Right lobe of liver (tissue), 6 donors: ENCODE results near the gene LCE1A. TPM values are rescaled to one million over a fixed set of nuclear protein-coding genes. Genes with fewer than 3 reads are reported as not detected.

Source experiments
- ATAC-seq, 4 donors: fragments of 200-7000 bp; cut with Tn5 transposase; one replicate each; pipeline ENCODE4 v1.9.1; 2020; ENCODE audit warnings: mild to moderate bottlenecking in 4 of 4, moderate library complexity in 4 of 4
- DNase-seq, 3 donors: peaks; one replicate each; pipeline ENCODE4 v3.0.0-alpha.2; 2020
- H3K27ac ChIP-seq, 3 donors: fragments of 200-600 bp; one replicate each; pipeline ENCODE4 v1.8.0; 2022
- H3K27me3 ChIP-seq, 2 donors: fragments of 200-600 bp; one replicate each; pipeline ENCODE4 v1.8.0; 2022
- H3K36me3 ChIP-seq, 4 donors: fragments of 200-600 bp; sonication (generic) in 1 of 4; one replicate each; pipeline versions ENCODE4 v1.5.1 to v1.8.0; 2017 to 2022; ENCODE audit warnings: control low read depth in 1 of 4
- H3K4me1 ChIP-seq, 4 donors: fragments of 200-600 bp; sonication (generic) in 1 of 4; one replicate each; pipeline versions ENCODE4 v1.5.1 to v1.8.0; 2017 to 2022; ENCODE audit warnings: control low read depth in 1 of 4
- H3K4me3 ChIP-seq, 3 donors: fragments of 200-600 bp; one replicate each; pipeline ENCODE4 v1.8.0; 2022
- H3K9me3 ChIP-seq, 4 donors: fragments of 200-600 bp; sonication (generic) in 1 of 4; one replicate each; pipeline versions ENCODE4 v1.5.1 to v1.8.0; 2017 to 2022; ENCODE audit warnings: control low read depth in 1 of 4
- POLR2A ChIP-seq: fragments of 450-650 bp; IDR thresholded peaks from one replicate; pipeline ENCODE4 v1.6.1; 2017; ENCODE audit warnings: antibody characterized with exemption, mild to moderate bottlenecking
- WGBS: methylation state at CpG from one replicate; pipeline ENCODE4 v1.1.6; 2018; ENCODE audit warnings: low coverage, low lambda C conversion rate; ENCODE audit not compliant: insufficient coverage; ENCODE audit errors: missing lambda C conversion rate; 5-methylcytosine and 5-hydroxymethylcytosine counted together
- intact Hi-C, 2 donors: fragments of 100-400 bp; cut with DNase I; formaldehyde crosslinking; loops; one replicate each; pipeline versions ENCODE4 v1.11.2 to v1.14.1; 2022
- total RNA-seq, 6 experiments: library from RNA; depleted of rRNA in 2 of 6; stranded (reverse); fragments of >200 nt in 2 of 6; fragmentation: NEBNext Ultra II Directional in 3 of 6; extraction: Animal tissue kit (Norgen Biotek cat#: 25700) in 3 of 6; gene quantifications; one replicate each; pipeline versions ENCODE4 v1.1.0 to v1.2.4, GENCODE V29; 2016 to 2023
- TF ChIP-seq, protein P1 (sequence below), 4 donors: fragments of 200-600 bp in 3 of 4; fragments of 450-650 bp in 1 of 4; IDR thresholded peaks; one replicate each; pipeline versions ENCODE4 v1.5.1 to v1.8.0; 2016 to 2022; ENCODE audit warnings: antibody characterized with exemption in 4 of 4, mild to moderate bottlenecking in 2 of 4
- donor health status: DM: no; HTN: yes; CAD: no.
- donor health status: DM: no; HTN: no; CAD: no.
- donor health status: DM: no; HTN: no; CAD: no.
- donor health status: DM: no; HTN: yes; CAD: no.
- donor health status: DM: no; HTN: yes; CAD: no.

LCE1A gene
- total RNA-seq, 6 experiments from 2014 or later, result not detected

DNA sequence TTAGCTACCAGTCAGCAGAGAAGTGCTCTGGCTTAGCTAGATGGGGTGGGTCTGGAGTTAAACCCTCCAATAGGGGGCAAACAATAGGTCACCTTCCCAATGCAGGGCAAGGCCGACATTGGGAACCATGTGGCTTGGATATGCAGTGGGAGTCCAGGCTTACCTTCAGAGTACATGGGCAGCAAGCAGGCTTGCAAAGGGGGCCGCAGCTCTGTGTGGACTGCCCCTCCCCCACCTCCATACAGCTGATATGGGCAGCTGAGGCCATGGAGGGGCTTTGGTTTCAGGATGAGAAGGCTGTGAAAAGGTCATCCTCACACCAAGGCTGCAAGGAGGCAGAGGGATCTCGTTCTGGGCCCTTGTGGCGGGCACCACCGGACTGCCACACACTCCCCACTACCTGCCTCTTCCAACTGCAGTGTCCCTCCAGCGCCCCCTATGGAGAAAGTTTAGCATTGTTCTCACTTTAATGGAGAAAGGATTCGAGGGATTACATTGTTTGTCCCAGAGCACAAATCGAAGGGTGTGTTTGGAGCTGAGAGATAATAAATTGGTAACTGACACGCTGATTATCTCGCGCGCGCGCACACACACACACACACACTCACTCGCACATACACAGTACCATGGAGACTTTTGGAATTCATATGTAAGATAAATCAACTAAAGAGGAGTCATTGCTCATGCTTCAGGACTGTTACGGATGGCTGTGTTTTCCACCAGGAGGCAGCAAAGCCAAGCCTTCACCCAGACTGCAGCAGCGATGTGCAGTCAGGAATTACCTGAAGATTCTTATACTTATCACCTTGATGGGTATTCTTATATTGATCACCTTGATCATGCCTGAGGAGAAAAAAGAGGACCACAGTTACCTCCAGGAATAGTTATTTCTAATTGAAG, 43.8 kb downstream of the LCE1A start:
- H3K27me3 ChIP-seq, result no peaks in the 10 kb centered on the region
- intact Hi-C loops, result no loop called here
- TF ChIP-seq, protein P1, sequence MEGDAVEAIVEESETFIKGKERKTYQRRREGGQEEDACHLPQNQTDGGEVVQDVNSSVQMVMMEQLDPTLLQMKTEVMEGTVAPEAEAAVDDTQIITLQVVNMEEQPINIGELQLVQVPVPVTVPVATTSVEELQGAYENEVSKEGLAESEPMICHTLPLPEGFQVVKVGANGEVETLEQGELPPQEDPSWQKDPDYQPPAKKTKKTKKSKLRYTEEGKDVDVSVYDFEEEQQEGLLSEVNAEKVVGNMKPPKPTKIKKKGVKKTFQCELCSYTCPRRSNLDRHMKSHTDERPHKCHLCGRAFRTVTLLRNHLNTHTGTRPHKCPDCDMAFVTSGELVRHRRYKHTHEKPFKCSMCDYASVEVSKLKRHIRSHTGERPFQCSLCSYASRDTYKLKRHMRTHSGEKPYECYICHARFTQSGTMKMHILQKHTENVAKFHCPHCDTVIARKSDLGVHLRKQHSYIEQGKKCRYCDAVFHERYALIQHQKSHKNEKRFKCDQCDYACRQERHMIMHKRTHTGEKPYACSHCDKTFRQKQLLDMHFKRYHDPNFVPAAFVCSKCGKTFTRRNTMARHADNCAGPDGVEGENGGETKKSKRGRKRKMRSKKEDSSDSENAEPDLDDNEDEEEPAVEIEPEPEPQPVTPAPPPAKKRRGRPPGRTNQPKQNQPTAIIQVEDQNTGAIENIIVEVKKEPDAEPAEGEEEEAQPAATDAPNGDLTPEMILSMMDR (IDR thresholded peaks at IDR 0.05), result peak; percentile 41 to 57 (median 50)
- no peak for TF ChIP-seq POLR2A
- ATAC-seq (peak; percentile 82 to 88 (median 84)), DNase-seq (peak in 1 of 3 donors; percentile 52)
- no peak overlapping the region for H3K27ac ChIP-seq
- H3K4me1 ChIP-seq, result no peaks in the 10 kb centered on the region
- H3K36me3 ChIP-seq, result no peaks in the 10 kb centered on the region
- WGBS, result 36% methylated on average over 13 of the region's 17 CpGs
- no peaks in the 10 kb centered on the region for H3K9me3 ChIP-seq
- H3K4me3 ChIP-seq, result no peak overlapping the region

DNA sequence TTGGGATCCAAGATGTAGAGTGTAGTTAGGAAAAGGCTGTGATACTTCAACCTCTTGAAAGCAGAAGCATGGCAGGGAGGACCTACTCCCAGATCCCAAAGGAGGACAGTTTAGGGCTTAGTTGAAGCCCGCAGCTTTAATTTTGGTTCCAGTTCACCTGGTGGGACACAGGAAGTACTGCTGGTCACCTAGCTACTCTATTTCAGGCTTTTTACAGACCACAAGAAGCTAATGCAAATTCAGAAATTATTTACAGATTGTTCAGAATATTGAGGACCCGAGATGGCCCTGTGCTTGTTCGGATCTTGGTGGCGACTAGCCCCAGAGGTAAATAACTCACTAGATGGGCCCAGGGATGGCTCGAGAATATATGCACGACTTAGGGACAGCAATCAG, 44.5 kb downstream of the LCE1A start:
- ATAC-seq, result no peak
- Histone ChIP-seq H3K27me3 (no peaks in the 10 kb centered on the region), H3K27ac (no peak overlapping the region), H3K4me3 (no peak overlapping the region), H3K36me3 (no peaks in the 10 kb centered on the region), H3K9me3 (no peaks in the 10 kb centered on the region), H3K4me1 (peaks cover 0 to 4% (median 2%) of the 10 kb centered on the region in 4 donors)
- 75% methylated on average over 3 of the region's 6 CpGs for WGBS
- intact Hi-C loops, result no loop called here
- no peak for DNase-seq
- no peak for TF ChIP-seq POLR2A
- TF ChIP-seq, protein P1 (IDR thresholded peaks at IDR 0.05), result peak in 1 of 4 donors; percentile 0

DNA sequence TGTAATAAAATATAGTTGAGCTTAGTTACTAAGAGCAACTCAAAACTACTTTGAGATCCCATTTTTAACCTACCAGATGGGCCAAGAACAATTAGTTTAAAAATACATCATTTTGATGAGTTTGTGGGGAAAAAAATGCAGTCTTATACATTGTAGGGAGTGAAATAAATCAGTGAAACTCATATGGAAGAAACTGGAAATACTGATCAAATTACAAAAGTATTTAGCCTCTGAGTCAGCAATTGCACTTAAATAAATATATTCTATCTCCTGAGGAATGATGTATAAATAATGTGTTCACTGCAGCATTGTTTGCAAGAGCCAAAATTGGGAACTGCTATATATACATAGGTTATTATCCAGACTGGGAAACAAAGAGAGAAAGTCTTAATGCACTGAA, 46.2 kb downstream of the LCE1A start:
- Histone ChIP-seq H3K27me3 (no peaks in the 10 kb centered on the region), H3K9me3 (no peaks in the 10 kb centered on the region), H3K4me1 (peaks cover 0 to 12% (median 5%) of the 10 kb centered on the region in 4 donors), H3K4me3 (no peak overlapping the region), H3K27ac (no peak overlapping the region), H3K36me3 (no peaks in the 10 kb centered on the region)
- no peak for TF ChIP-seq POLR2A
- TF ChIP-seq, protein P1 (IDR thresholded peaks at IDR 0.05), result no peak
- intact Hi-C loops, result no loop called here
- DNase-seq (no peak), ATAC-seq (no peak)

DNA sequence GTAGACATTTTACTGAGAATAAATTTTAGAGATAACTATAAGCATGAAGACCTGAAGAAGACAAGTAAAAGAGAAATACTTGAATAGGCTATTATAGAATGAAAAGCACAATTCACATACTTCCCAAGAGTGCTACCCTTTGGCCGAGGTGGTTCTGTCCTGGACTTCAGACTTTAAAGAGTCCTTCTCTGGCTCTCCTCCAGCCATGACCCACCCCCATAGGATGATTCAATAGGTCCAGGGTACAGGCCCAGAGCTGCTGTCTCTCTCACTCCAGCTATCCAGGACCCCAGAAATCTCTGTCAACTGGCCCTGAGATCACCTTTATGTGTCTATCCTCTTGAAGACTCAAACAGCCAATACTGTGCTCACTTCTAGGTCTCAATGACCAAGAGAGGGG, 49.6 kb downstream of the LCE1A start:
- Histone ChIP-seq H3K4me1 (peaks cover 0 to 34% (median 14%) of the 10 kb centered on the region in 4 donors), H3K9me3 (no peaks in the 10 kb centered on the region), H3K36me3 (no peaks in the 10 kb centered on the region), H3K27me3 (no peaks in the 10 kb centered on the region), H3K4me3 (no peak overlapping the region), H3K27ac (no peak overlapping the region)
- 25% methylated on average over 1 of the region's 1 CpG for WGBS
- ATAC-seq, result peak; percentile 46 to 76 (median 59)
- intact Hi-C loops, result no loop called here
- DNase-seq, result peak in 1 of 3 donors; percentile 54
- TF ChIP-seq, protein P1 (IDR thresholded peaks at IDR 0.05), result no peak
- no peak for TF ChIP-seq POLR2A

Other genes starting within 250 kb of the LCE1A start
- gene LCE3D, start 247.0 kb upstream of the LCE1A start, total RNA-seq, result not detected
- gene LCE3C, start 227.2 kb upstream of the LCE1A start, total RNA-seq, result not detected
- not detected for gene LCE3B, start 213.7 kb upstream of the LCE1A start, total RNA-seq
- not detected for gene LCE3A, start 204.4 kb upstream of the LCE1A start, total RNA-seq
- not detected for gene LCE2D, start 164.1 kb upstream of the LCE1A start, total RNA-seq
- gene LCE2C, start 152.2 kb upstream of the LCE1A start, total RNA-seq, result not detected
- gene LCE2B, start 141.3 kb upstream of the LCE1A start, total RNA-seq, result not detected
- gene LCE2A, start 129.1 kb upstream of the LCE1A start, total RNA-seq, result not detected
- not detected for gene LCE4A, start 119.3 kb upstream of the LCE1A start, total RNA-seq
- gene KPRP, start 69.4 kb upstream of the LCE1A start, total RNA-seq, result not detected
- gene LCE1F, start 52.3 kb upstream of the LCE1A start, total RNA-seq, result not detected
- gene LCE1E, start 41.2 kb upstream of the LCE1A start, total RNA-seq, result not detected
- not detected for gene LCE1D, start 30.8 kb upstream of the LCE1A start, total RNA-seq
- gene LCE1C, start 20.8 kb upstream of the LCE1A start, total RNA-seq, result not detected
- not detected for gene LCE1B, start 15.5 kb upstream of the LCE1A start, total RNA-seq
- not detected for gene LCE6A, start 15.4 kb downstream of the LCE1A start, total RNA-seq
- gene LCE7A, start 32.5 kb downstream of the LCE1A start, total RNA-seq, result not detected
- gene SMCP, start 50.8 kb downstream of the LCE1A start, total RNA-seq, result not detected
- not detected for gene IVL, start 81.1 kb downstream of the LCE1A start, total RNA-seq
- gene SPRR5, start 119.7 kb downstream of the LCE1A start, total RNA-seq, result not detected
- not detected for gene SPRR4, start 143.2 kb downstream of the LCE1A start, total RNA-seq
- not detected for gene SPRR1A, start 156.6 kb downstream of the LCE1A start, total RNA-seq
- gene SPRR3, start 174.3 kb downstream of the LCE1A start, total RNA-seq, result under 1 TPM in 1 of 6 experiments, not detected in 5; 0.31 TPM
- not detected for gene SPRR1B, start 203.7 kb downstream of the LCE1A start, total RNA-seq
- not detected for gene SPRR2D, start 213.6 kb downstream of the LCE1A start, total RNA-seq
- under 1 TPM in 1 of 6 experiments, not detected in 5; 0.40 TPM for gene SPRR2A, start 230.0 kb downstream of the LCE1A start, total RNA-seq
- gene SPRR2B, start 244.1 kb downstream of the LCE1A start, total RNA-seq, result not detected